22Rv1 (cell line): ENCODE data around the gene IRX4.

Experiments used
- H3K27ac ChIP-seq: fragments of 450-650 bp; 2 replicates; pipeline ENCODE4 v1.5.1; 2017
- CTCF ChIP-seq: fragments of 450-650 bp; IDR thresholded peaks from 2 replicates; pipeline ENCODE4 v1.5.1; 2017; ENCODE audit warnings: mild to moderate bottlenecking
- ZFX ChIP-seq: fragments of 450-650 bp; IDR thresholded peaks from 2 replicates; pipeline ENCODE4 v1.6.1; 2017; ENCODE audit warnings: antibody characterized with exemption, borderline replicate concordance

IRX4 gene

GRCh38 chr5:1868886-1869475, 13.7 kb downstream of the IRX4 start:
- no peak overlapping the region for H3K27ac ChIP-seq
- TF ChIP-seq CTCF (no peak), ZFX (no peak)

- H3K27ac ChIP-seq: no peak overlapping the region
- no peak for TF ChIP-seq ZFX
- no peak for TF ChIP-seq CTCF
These were observed 14.9 kb downstream of the IRX4 start for GRCh38 chr5:1867815-1868143.

GRCh38 chr5:1867114-1867814, 15.5 kb downstream of the IRX4 start:
- TF ChIP-seq CTCF: no peak
- no peak for TF ChIP-seq ZFX
- H3K27ac ChIP-seq: no peak overlapping the region

- no peak overlapping the region for H3K27ac ChIP-seq
- TF ChIP-seq ZFX (no peak), CTCF (no peak)
These were observed 16.8 kb downstream of the IRX4 start for GRCh38 chr5:1865948-1866347.

- TF ChIP-seq ZFX (no peak), CTCF (no peak)
- no peak overlapping the region for H3K27ac ChIP-seq
These were observed 17.2 kb downstream of the IRX4 start for GRCh38 chr5:1865486-1865885.

GRCh38 chr5:1864896-1865440, 17.8 kb downstream of the IRX4 start:
- no peak for TF ChIP-seq CTCF
- TF ChIP-seq ZFX: no peak
- H3K27ac ChIP-seq: no peak overlapping the region

GRCh38 chr5:1860949-1861348, 21.8 kb downstream of the IRX4 start:
- H3K27ac ChIP-seq: no peak overlapping the region
- TF ChIP-seq CTCF (no peak), ZFX (no peak)
